HG02981 (cell line): ENCODE results near the gene PSMD3.
A peak's percentile ranks its signal among the peaks of the same experiment; 100 is the strongest.
"Not testable (repeated sequence)": the region's sequence is repeated elsewhere in the genome, so short reads cannot be mapped to it uniquely, and the experiment has no call there.

Source experiments
- ATAC-seq: cut with Tn5 transposase; IDR thresholded peaks from one replicate; pipeline ENCODE4 v1.9.1; 2021; ENCODE audit warnings: mild to moderate bottlenecking, moderate library complexity; ENCODE audit not compliant: unreplicated experiment

PSMD3 gene

GRCh38 chr17:39980351-39981206 is at the start of gene PSMD3:
Gene PSMD3, plus strand, starts transcription at chr17:39980807. Its CDS starts 164 bp downstream, at chr17:39980971.
- peak; percentile 95 for ATAC-seq

- ATAC-seq = no peak
Observed at GRCh38 chr17:39933912-39934311, 46.7 kb upstream of the PSMD3 start.

GRCh38 chr17:39934324-39934723 is 46.3 kb upstream of the PSMD3 start:
- no peak for ATAC-seq

- no peak for ATAC-seq
Observed at GRCh38 chr17:39935909-39936308, 44.7 kb upstream of the PSMD3 start.

GRCh38 chr17:39937447-39937846 is 43.2 kb upstream of the PSMD3 start:
- ATAC-seq = no peak

GRCh38 chr17:39938140-39938869 is 42.3 kb upstream of the PSMD3 start:
- no peak for ATAC-seq

GRCh38 chr17:39939106-39939505 is 41.5 kb upstream of the PSMD3 start:
- no peak for ATAC-seq

GRCh38 chr17:39939588-39940419 is 40.8 kb upstream of the PSMD3 start:
- peak; percentile 61 for ATAC-seq

GRCh38 chr17:39943702-39944392 is 36.8 kb upstream of the PSMD3 start:
- no peak for ATAC-seq

GRCh38 chr17:39944393-39944711 is 36.3 kb upstream of the PSMD3 start:
- ATAC-seq = no peak

- no peak for ATAC-seq
Observed at GRCh38 chr17:39946551-39947330, 33.9 kb upstream of the PSMD3 start.

GRCh38 chr17:39948489-39948828 is 32.1 kb upstream of the PSMD3 start:
- ATAC-seq = not testable (repeated sequence)

GRCh38 chr17:39949028-39949427 is 31.6 kb upstream of the PSMD3 start:
- ATAC-seq = no peak

GRCh38 chr17:39950871-39951348 is 29.7 kb upstream of the PSMD3 start:
- ATAC-seq = no peak

- no peak for ATAC-seq
Observed at GRCh38 chr17:39951924-39952679, 28.5 kb upstream of the PSMD3 start.

GRCh38 chr17:39952680-39953470 is 27.7 kb upstream of the PSMD3 start:
- peak; percentile 74 for ATAC-seq

GRCh38 chr17:39953471-39953888 is 27.1 kb upstream of the PSMD3 start:
- ATAC-seq = no peak

- ATAC-seq = no peak
Observed at GRCh38 chr17:39954876-39955275, 25.7 kb upstream of the PSMD3 start.
